GM12878 (cell line): Measurements from ENCODE around the gene POLR3K. TPM values are rescaled to one million over a fixed set of nuclear protein-coding genes. Genes with fewer than 3 reads are reported as not detected.
A peak's percentile ranks its signal among the peaks of the same experiment; 100 is the strongest.

Experiments used
- ATF2 ChIP-seq: IDR thresholded peaks from 2 replicates; pipeline ENCODE4 v1.6.1; 2012; ENCODE audit warnings: low read length, inconsistent platforms
- BCL11A ChIP-seq: IDR thresholded peaks from 2 replicates; pipeline ENCODE4 v1.6.1; 2011; ENCODE audit warnings: low read depth, low read length
- BCL3 ChIP-seq: IDR thresholded peaks from 2 replicates; pipeline ENCODE4 v1.6.1; 2011; ENCODE audit warnings: borderline replicate concordance, low read depth, mild to moderate bottlenecking, moderate library complexity, low read length; ENCODE audit not compliant: insufficient read depth, poor library complexity, severe bottlenecking
- ETV6 ChIP-seq, 2 experiments: fragments of 450-650 bp in 1 of 2; IDR thresholded peaks in 1 of 2; conservative IDR thresholded peaks in 1 of 2; 2 replicates each; pipeline ENCODE4 v1.6.1; 2014; ENCODE audit warnings: antibody characterized with exemption in 1 of 2, borderline replicate concordance in 1 of 2, low read depth in 1 of 2, mild to moderate bottlenecking in 1 of 2, moderate library complexity in 1 of 2
- FOS ChIP-seq: IDR thresholded peaks from 3 replicates; pipeline ENCODE4 v1.6.1; 2011; ENCODE audit warnings: borderline replicate concordance; ENCODE audit not compliant: insufficient read length; ENCODE audit errors: extremely low read depth
- HCFC1 ChIP-seq: fragments of 150-350 bp; IDR thresholded peaks from 2 replicates; pipeline ENCODE4 v1.6.1; 2014; ENCODE audit warnings: low read length
- KAT2A ChIP-seq: conservative IDR thresholded peaks from 2 replicates; pipeline ENCODE4 v1.6.1; 2011; ENCODE audit warnings: low read depth, low read length; ENCODE audit not compliant: control insufficient read depth
- NR2C1 ChIP-seq: fragments of 450-650 bp; IDR thresholded peaks from 2 replicates; pipeline ENCODE4 v1.6.1; 2017; ENCODE audit warnings: antibody characterized with exemption, mild to moderate bottlenecking, moderate library complexity
- PRDM15 ChIP-seq: fragments of 450-650 bp; formaldehyde crosslinking; IDR thresholded peaks from 2 replicates; pipeline ENCODE4 v1.4.0; 2020; ENCODE audit warnings: mild to moderate bottlenecking, moderate library complexity
- RB1 ChIP-seq: fragments of 450-650 bp; formaldehyde crosslinking; IDR thresholded peaks from 2 replicates; pipeline ENCODE4 v1.6.1; 2017; ENCODE audit warnings: mild to moderate bottlenecking, borderline replicate concordance
- RELB ChIP-seq: fragments of 450-650 bp; IDR thresholded peaks from 2 replicates; pipeline ENCODE4 v1.6.1; 2017; ENCODE audit warnings: low read depth, mild to moderate bottlenecking, moderate library complexity
- SRF ChIP-seq, 2 experiments: IDR thresholded peaks; 2 replicates each; pipeline ENCODE4 v1.6.1; 2011; ENCODE audit warnings: low read depth in 2 of 2, low read length in 2 of 2, mild to moderate bottlenecking in 1 of 2, moderate library complexity in 1 of 2
- ZNF384 ChIP-seq: IDR thresholded peaks from 2 replicates; pipeline ENCODE4 v1.6.1; 2012; ENCODE audit warnings: low read depth, mild to moderate bottlenecking, low read length, improper control_type of control experiment, borderline replicate concordance
- ZNF592 ChIP-seq: fragments of 450-650 bp; IDR thresholded peaks from 2 replicates; pipeline ENCODE4 v1.6.1; 2017; ENCODE audit warnings: mild to moderate bottlenecking, moderate library complexity
- ZSCAN29 ChIP-seq: fragments of 450-650 bp; IDR thresholded peaks from 2 replicates; pipeline ENCODE4 v1.6.1; 2017; ENCODE audit warnings: mild to moderate bottlenecking, moderate library complexity
- polyA plus RNA-seq, 11 experiments: library from polyadenylated mRNA; depleted of rRNA in 4 of 11; unstranded in 6 of 11; stranded (reverse) in 5 of 11; fragments of >200 nt; fragmentation: Nextera tagmentation in 4 of 11; fragmentation: Illumina TruSeq in 1 of 11; extraction: Ambion mirVana in 4 of 11; extraction: Trizol in 1 of 11; gene quantifications; 1 replicate in 1 of 11; 2 replicates in 10 of 11; pipeline versions ENCODE4 v1.2.1 to v1.2.3, GENCODE V29; 2011 to 2016; ENCODE audit warnings: inconsistent platforms in 2 of 11, missing spikeins in 2 of 11, low read depth in 1 of 11
- total RNA-seq, 4 experiments: library from RNA; depleted of rRNA in 3 of 4; stranded (reverse); fragments of >200 nt in 3 of 4; fragmentation: Illumina TruSeq in 1 of 4; extraction: Trizol in 1 of 4; gene quantifications; 2 replicates each; pipeline versions ENCODE4 v1.2.1 to v1.2.3, GENCODE V29; 2013 to 2021

Gene POLR3K
- total and polyA plus RNA-seq, 10 of the 15 experiments (the other 5 are each of a cell fraction or from before 2014, with no cell fraction given): 25.3 to 222 (median 64.0) TPM

GRCh38 chr16:38941-39892, 14.2 kb downstream of the POLR3K start (continued):
- no peak for TF ChIP-seq SRF (IDR thresholded peaks at IDR 0.05; ENCODE audit: low read depth in 2 of 2, low read length in 2 of 2)
- no peak for TF ChIP-seq FOS
- TF ChIP-seq ZNF384: 0 out of 2 replicates have a peak, but pooled peaks have one; percentile 37
- no peak for TF ChIP-seq NR2C1
- peak; percentile 69; the same call in 1 of the 2 replicates for TF ChIP-seq RELB
- TF ChIP-seq PRDM15 (CRISPR knock-in tag): no peak
- no peak for TF ChIP-seq BCL11A
- no peak for TF ChIP-seq ZNF592
- peak in 1 of 2 experiments; percentile 53; a peak in 1 of 4 replicates for TF ChIP-seq ETV6 (conservative IDR thresholded peaks at IDR 0.05 in 1 of 2, IDR thresholded peaks at IDR 0.05 in 1 of 2; ENCODE audit: borderline replicate concordance in 1 of 2, low read depth in 1 of 2)
- TF ChIP-seq HCFC1: no peak
- no peak for TF ChIP-seq RB1
- no peak for TF ChIP-seq ATF2
- no peak for TF ChIP-seq BCL3
- no peak for TF ChIP-seq ZSCAN29
- TF ChIP-seq KAT2A: no peak
